ENCODE data around the gene COX7A2L. TPM values are rescaled to one million over a fixed set of nuclear protein-coding genes. Genes with fewer than 3 reads are reported as not detected.

Gene COX7A2L
- total RNA-seq, 3 donors from 2014 or later: 142 to 161 (median 149) TPM

- Histone ChIP-seq H3K27me3 (no peaks in the 10 kb centered on the region), H3K4me3 (no peak overlapping the region), H3K27ac (no peak overlapping the region), H3K9me3 (no peaks in the 10 kb centered on the region), H3K4me1 (no peaks in the 10 kb centered on the region), H3K36me3 (no peaks in the 10 kb centered on the region)
- intact Hi-C loops (cut with DNase I; ENCODE audit: low total_unique reads): no loop called here
- DNase-seq (ENCODE audit: low spot score in 2 of 2): no peak
- TF ChIP-seq POLR2A (IDR thresholded peaks at IDR 0.05): no peak
- no peak for TF ChIP-seq POLR2AphosphoS5 (IDR thresholded peaks at IDR 0.05)
- no peak for TF ChIP-seq CTCF (IDR thresholded peaks at IDR 0.05)
Observed at GRCh38 chr2:42366411-42366810, 5.4 kb upstream of the COX7A2L start.

GRCh38 chr2:42364658-42365057, 3.6 kb upstream of the COX7A2L start:
- H3K4me3 ChIP-seq: no peak overlapping the region
- no peak overlapping the region for H3K27ac ChIP-seq
- no peak for DNase-seq (ENCODE audit: low spot score in 2 of 2)
- no peaks in the 10 kb centered on the region for H3K9me3 ChIP-seq
- H3K36me3 ChIP-seq: no peaks in the 10 kb centered on the region
- TF ChIP-seq POLR2A (IDR thresholded peaks at IDR 0.05) (no peak), CTCF (IDR thresholded peaks at IDR 0.05) (no peak), POLR2AphosphoS5 (IDR thresholded peaks at IDR 0.05) (no peak)
- intact Hi-C loops (cut with DNase I; ENCODE audit: low total_unique reads): no loop called here
- no peaks in the 10 kb centered on the region for H3K4me1 ChIP-seq
- no peaks in the 10 kb centered on the region for H3K27me3 ChIP-seq

- no peak overlapping the region for H3K27ac ChIP-seq
- H3K9me3 ChIP-seq: no peaks in the 10 kb centered on the region
- no peak for DNase-seq (ENCODE audit: low spot score in 2 of 2)
- no peak overlapping the region for H3K4me3 ChIP-seq
- no peaks in the 10 kb centered on the region for H3K36me3 ChIP-seq
- intact Hi-C loops (cut with DNase I; ENCODE audit: low total_unique reads): no loop called here
- H3K4me1 ChIP-seq: no peaks in the 10 kb centered on the region
- no peak for TF ChIP-seq POLR2AphosphoS5 (IDR thresholded peaks at IDR 0.05)
- no peak for TF ChIP-seq POLR2A (IDR thresholded peaks at IDR 0.05)
- TF ChIP-seq CTCF (IDR thresholded peaks at IDR 0.05): no peak
- H3K27me3 ChIP-seq: no peaks in the 10 kb centered on the region
Observed at GRCh38 chr2:42363413-42363812, 2.4 kb upstream of the COX7A2L start.

GRCh38 chr2:42361728-42362283, 789 bp upstream of the COX7A2L start:
- H3K4me3 ChIP-seq: peak overlapping the region in 2 of 3 donors; percentile 79 to 82
- no peaks in the 10 kb centered on the region for H3K27me3 ChIP-seq
- H3K36me3 ChIP-seq: no peaks in the 10 kb centered on the region
- intact Hi-C loops (cut with DNase I; ENCODE audit: low total_unique reads): no loop called here
- peak overlapping the region; percentile 87 to 94 for H3K27ac ChIP-seq
- H3K9me3 ChIP-seq: no peaks in the 10 kb centered on the region
- TF ChIP-seq CTCF (IDR thresholded peaks at IDR 0.05): peak in 2 of 3 donors; percentile 1 to 6
- no peak for TF ChIP-seq POLR2AphosphoS5 (IDR thresholded peaks at IDR 0.05)
- no peak for TF ChIP-seq POLR2A (IDR thresholded peaks at IDR 0.05)
- no peak for DNase-seq (ENCODE audit: low spot score in 2 of 2)
- H3K4me1 ChIP-seq: no peaks in the 10 kb centered on the region

- DNase-seq (ENCODE audit: low spot score in 2 of 2): no peak
- Histone ChIP-seq H3K27me3 (no peaks in the 10 kb centered on the region), H3K4me3 (peak overlapping the region; percentile 79 to 99 (median 82)), H3K27ac (peak overlapping the region; percentile 87 to 94), H3K4me1 (no peaks in the 10 kb centered on the region), H3K9me3 (no peaks in the 10 kb centered on the region), H3K36me3 (no peaks in the 10 kb centered on the region)
- no peak for TF ChIP-seq POLR2A (IDR thresholded peaks at IDR 0.05)
- no peak for TF ChIP-seq CTCF (IDR thresholded peaks at IDR 0.05)
- no peak for TF ChIP-seq POLR2AphosphoS5 (IDR thresholded peaks at IDR 0.05)
- intact Hi-C loops (cut with DNase I; ENCODE audit: low total_unique reads): no loop called here
Observed at GRCh38 chr2:42360493-42360889, 526 bp downstream of the COX7A2L start.

Data from breast epithelium (tissue), 4 donors.